IMR-90 (cell line): ENCODE measurements around the gene SLC66A2. TPM values are rescaled to one million over a fixed set of nuclear protein-coding genes. Genes with fewer than 3 reads are reported as not detected.

Source experiments
- ATAC-seq: fragments of 200-7000 bp; cut with Tn5 transposase; 2 replicates; pipeline ENCODE4 v1.9.1; 2020; ENCODE audit warnings: low read depth, mild to moderate bottlenecking, moderate library complexity
- Bru-seq: library from RNA; stranded (reverse); fragments of 400-500 nt; gene quantifications from one replicate; lab custom pipeline; 2021; lab: Mats Ljungman, UMichigan
- BruChase-seq, 2 experiments: library from RNA; stranded (reverse); fragments of 400-500 nt; gene quantifications; one replicate each; lab custom pipeline; 2021; lab: Mats Ljungman, UMichigan
- BruUV-seq: library from RNA; stranded (reverse); fragments of 400-500 nt; replicated peaks from 2 replicates; lab custom pipeline; 2021; lab: Mats Ljungman, UMichigan
- CTCF ChIA-PET: fragments of 300-600 bp; formaldehyde crosslinking; extraction: SDS; loops from one replicate; lab custom pipeline; 2021; ENCODE audit warnings: antibody characterized with exemption; lab: Yijun Ruan, JAX
- POLR2A ChIA-PET: fragments of 300-600 bp; sonication (Branson Sonifier 250); formaldehyde crosslinking; loops from one replicate; lab custom pipeline; 2022; ENCODE audit warnings: antibody characterized with exemption; ENCODE audit not compliant: unreplicated experiment; lab: Charles Lee
- DNase-seq: peaks from one replicate; pipeline ENCODE4 v3.0.0; 2013
- H2AFZ ChIP-seq: replicated peaks from 2 replicates; pipeline ENCODE3; 2013; ENCODE audit warnings: low read length, mild to moderate bottlenecking; ENCODE audit not compliant: poor library complexity
- H2AK5ac ChIP-seq: 2 replicates; pipeline ENCODE4 v1.6.1; 2013; ENCODE audit warnings: low read depth, low read length, inconsistent platforms
- H2AK9ac ChIP-seq: replicated peaks from 2 replicates; pipeline ENCODE3; 2013; ENCODE audit warnings: mild to moderate bottlenecking, low read depth, low read length, moderate library complexity; ENCODE audit not compliant: poor library complexity
- H2BK120ac ChIP-seq: 2 replicates; pipeline ENCODE4 v1.6.1; 2013; ENCODE audit warnings: low read depth, low read length, inconsistent platforms
- H2BK15ac ChIP-seq: 3 replicates; pipeline ENCODE4 v1.6.1; 2013; ENCODE audit warnings: low read depth, low read length, inconsistent platforms
- H2BK20ac ChIP-seq: 2 replicates; pipeline ENCODE4 v1.6.1; 2013; ENCODE audit warnings: low read depth, mild to moderate bottlenecking, inconsistent platforms, low read length, moderate library complexity
- H2BK5ac ChIP-seq: 2 replicates; pipeline ENCODE4 v1.6.1; 2013; ENCODE audit warnings: mild to moderate bottlenecking, low read depth, low read length, inconsistent platforms; ENCODE audit not compliant: poor library complexity, severe bottlenecking
- H3K14ac ChIP-seq: replicated peaks from 2 replicates; pipeline ENCODE4 v1.6.1; 2013; ENCODE audit warnings: low read depth, low read length, inconsistent platforms
- H3K18ac ChIP-seq: 2 replicates; pipeline ENCODE4 v1.6.1; 2013; ENCODE audit warnings: low read depth, low read length, control low read depth
- H3K23ac ChIP-seq: 2 replicates; pipeline ENCODE4 v1.6.1; 2013; ENCODE audit warnings: low read depth, low read length, inconsistent platforms
- H3K27ac ChIP-seq: 2 replicates; pipeline ENCODE4 v1.5.1; 2013; ENCODE audit warnings: mild to moderate bottlenecking, control low read depth, low read length; ENCODE audit not compliant: insufficient read depth
- H3K27me3 ChIP-seq: 2 replicates; pipeline ENCODE4 v1.6.1; 2013; ENCODE audit warnings: low read length; ENCODE audit not compliant: control insufficient read depth, insufficient read depth
- H3K36me3 ChIP-seq: 2 replicates; pipeline ENCODE4 v1.6.1; 2013; ENCODE audit warnings: low read length, mixed read lengths; ENCODE audit not compliant: control insufficient read depth, insufficient read depth
- H3K4ac ChIP-seq: 2 replicates; pipeline ENCODE4 v1.6.1; 2013; ENCODE audit warnings: low read depth, low read length, inconsistent platforms
- H3K4me1 ChIP-seq: 2 replicates; pipeline ENCODE4 v1.6.1; 2013; ENCODE audit warnings: low read length, mixed read lengths; ENCODE audit not compliant: control insufficient read depth, insufficient read depth
- H3K4me2 ChIP-seq: 2 replicates; pipeline ENCODE4 v1.6.1; 2013; ENCODE audit warnings: low read depth, mild to moderate bottlenecking, control low read depth, low read length, moderate library complexity
- H3K4me3 ChIP-seq: 2 replicates; pipeline ENCODE4 v1.5.1; 2013; ENCODE audit warnings: low read depth, mild to moderate bottlenecking, control low read depth, low read length, moderate library complexity; ENCODE audit not compliant: insufficient read depth
- H3K56ac ChIP-seq: 2 replicates; pipeline ENCODE4 v1.6.1; 2013; ENCODE audit warnings: low read length, inconsistent platforms; ENCODE audit not compliant: insufficient read depth; ENCODE audit errors: extremely low read depth
- H3K79me1 ChIP-seq, 2 experiments: 2 replicates each; pipeline ENCODE4 v1.6.1; 2013; ENCODE audit warnings: low read length in 2 of 2, inconsistent platforms in 1 of 2, low read depth in 1 of 2
- H3K9ac ChIP-seq: 2 replicates; pipeline ENCODE4 v1.6.1; 2013; ENCODE audit warnings: low read depth, low read length, control low read depth
- H3K9me1 ChIP-seq: 2 replicates; pipeline ENCODE4 v1.6.1; 2013; ENCODE audit warnings: low read length, inconsistent platforms; ENCODE audit not compliant: insufficient read depth
- H3K9me3 ChIP-seq: 2 replicates; pipeline ENCODE4 v1.6.1; 2013; ENCODE audit warnings: low read length; ENCODE audit not compliant: control insufficient read depth, insufficient read depth
- H4K20me1 ChIP-seq: 2 replicates; pipeline ENCODE4 v1.6.1; 2013; ENCODE audit warnings: low read length, inconsistent platforms; ENCODE audit not compliant: insufficient read depth
- H4K5ac ChIP-seq: 2 replicates; pipeline ENCODE4 v1.6.1; 2013; ENCODE audit warnings: mild to moderate bottlenecking, low read depth, low read length, control low read depth
- H4K8ac ChIP-seq, 2 experiments: 2 replicates each; pipeline ENCODE4 v1.6.1; 2013; ENCODE audit warnings: low read depth in 2 of 2, low read length in 2 of 2, control low read depth in 1 of 2, inconsistent platforms in 1 of 2
- H4K91ac ChIP-seq: 2 replicates; pipeline ENCODE4 v1.6.1; 2013; ENCODE audit warnings: low read depth, low read length, inconsistent platforms; ENCODE audit not compliant: insufficient read depth
- BHLHE40 ChIP-seq: fragments of 150-350 bp; IDR thresholded peaks from 2 replicates; pipeline ENCODE4 v1.6.1; 2016; ENCODE audit warnings: mild to moderate bottlenecking, low read depth, low read length
- CEBPB ChIP-seq: IDR thresholded peaks from 2 replicates; pipeline ENCODE4 v1.6.1; 2012; ENCODE audit warnings: low read depth, low read length, improper control_type of control experiment
- ELK1 ChIP-seq: fragments of 150-350 bp; IDR thresholded peaks from 2 replicates; pipeline ENCODE4 v1.6.1; 2016; ENCODE audit warnings: low read depth, mild to moderate bottlenecking, low read length, moderate library complexity, borderline replicate concordance
- FOS ChIP-seq: fragments of 150-350 bp; IDR thresholded peaks from 2 replicates; pipeline ENCODE4 v1.6.1; 2016; ENCODE audit warnings: low read depth, low read length
- MAFK ChIP-seq: IDR thresholded peaks from 2 replicates; pipeline ENCODE4 v1.6.1; 2012; ENCODE audit warnings: low read depth, low read length, improper control_type of control experiment
- MAZ ChIP-seq: IDR thresholded peaks from 2 replicates; pipeline ENCODE4 v1.6.1; 2012; ENCODE audit warnings: low read depth, mild to moderate bottlenecking, low read length, improper control_type of control experiment, moderate library complexity, borderline replicate concordance
- NFE2L2 ChIP-seq: fragments of 150-350 bp; IDR thresholded peaks from 2 replicates; pipeline ENCODE4 v1.6.1; 2016; ENCODE audit warnings: low read depth, mild to moderate bottlenecking, low read length
- POLR2A ChIP-seq: IDR thresholded peaks from 2 replicates; pipeline ENCODE4 v1.6.1; 2012; ENCODE audit warnings: mild to moderate bottlenecking, low read depth, low read length
- RAD21 ChIP-seq: IDR thresholded peaks from 2 replicates; pipeline ENCODE4 v1.6.1; 2012; ENCODE audit warnings: low read length, improper control_type of control experiment
- WGBS, 2 experiments: methylation state at CpG; one replicate each; pipeline versions ENCODE4 v1.1.5 to v1.1.7; 2013; ENCODE audit warnings: missing lambda C conversion rate in 2 of 2; ENCODE audit not compliant: insufficient read length in 1 of 2; ENCODE audit errors: extremely low coverage in 2 of 2; 5-methylcytosine and 5-hydroxymethylcytosine counted together
- dilution Hi-C: fragments of 300-500 bp; cut with HindIII; formaldehyde crosslinking; loops from one replicate; pipeline ENCODE4 v1.14.3; 2018; ENCODE audit warnings: low sequenced_read_pairs; ENCODE audit not compliant: unreplicated experiment
- in situ Hi-C: fragments of 300-500 bp; cut with MboI; formaldehyde crosslinking; loops from 3 replicates; pipeline ENCODE4 v1.14.3; 2019; ENCODE audit warnings: low sequenced_read_pairs, inconsistent platforms, mixed read lengths
- intact Hi-C: fragments of 100-400 bp; cut with micrococcal nuclease; formaldehyde crosslinking; loops from 2 replicates; pipeline ENCODE4 v1.10.0; 2022
- long read RNA-seq: library from polyadenylated mRNA; unstranded; transcript quantifications from one replicate; pipeline ENCODE4 v2.0.0, GENCODE V29; 2021; ENCODE audit not compliant: unreplicated experiment
- polyA plus RNA-seq, 3 experiments: library from polyadenylated mRNA; depleted of rRNA; stranded (reverse); fragments of >200 nt; gene quantifications; 2 replicates each; pipeline ENCODE4 v1.2.3, GENCODE V29; 2012; ENCODE audit warnings: low replicate concordance in 1 of 3
- total RNA-seq: library from RNA; depleted of rRNA; stranded (reverse); fragments of >200 nt; gene quantifications from 2 replicates; pipeline ENCODE4 v1.2.3, GENCODE V29; 2012; rRNA removed

SLC66A2 gene
- total RNA-seq: 16.9 and 17.6 TPM in 2 replicates
- 23.5 and 29.6 TPM in 2 replicates for polyA plus RNA-seq (2012; rRNA removed)
- polyA plus RNA-seq (2012; cell fraction: cytosol; rRNA removed): 25.1 and 42.3 TPM in 2 replicates
- 24.9 and 57.8 TPM in 2 replicates for polyA plus RNA-seq (2012; cell fraction: nucleus; rRNA removed; ENCODE audit: low replicate concordance)
- Bru-seq, nascent RNA: percentile 78 among the genes with signal in this experiment
- percentile 78 among the genes with signal in this experiment for BruChase-seq, experiment 1, labeled RNA remaining after a 6-hour chase
- percentile 80 among the genes with signal in this experiment for BruChase-seq, experiment 2, labeled RNA remaining after a 2-hour chase
- long read RNA-seq, transcript PQLC1-211 (4 exons, 1,247 nt): minor isoform, 10 of 99 reads
- long read RNA-seq, transcript PQLC1-202 (5 exons, 2,475 nt): minor isoform, 17 of 99 reads
- long read RNA-seq, transcript PQLC1-203 (6 exons, 2,555 nt): major isoform, 23 of 99 reads
- long read RNA-seq, partial matches to known transcripts: 10 of 99 reads
- long read RNA-seq, other reads (novel, unspliced or antisense): 37 of 99 reads

- Histone ChIP-seq H3K4me3 (peak within 1 kb of the TSS; percentile 59), H4K91ac (peak within 1 kb of the TSS; percentile 63), H4K8ac (peak within 1 kb of the TSS in 1 of 2 experiments; percentile 79; a peak in 1 of 4 replicates), H3K14ac (peak within 1 kb of the TSS; percentile 93), H2AK5ac (peak within 1 kb of the TSS; percentile 62), H3K27me3 (no peaks in the 10 kb centered on the region), H2BK5ac (peak within 1 kb of the TSS; percentile 67), H3K9ac (peak within 1 kb of the TSS; percentile 77), H3K4me2 (peak within 1 kb of the TSS; percentile 94), H3K18ac (peak within 1 kb of the TSS; percentile 87), H3K36me3 (peaks cover 24% of the 10 kb centered on the region), H3K56ac (no peak within 1 kb of the TSS; the same call in none of the 2 replicates), H2AK9ac (peak within 1 kb of the TSS; percentile 94), H3K4me1 (peaks cover 12% of the 10 kb centered on the region), H3K27ac (peak within 1 kb of the TSS; percentile 76), H2BK15ac (no peak within 1 kb of the TSS), H3K4ac (peak within 1 kb of the TSS; percentile 73), H3K79me1 (peaks cover 22 to 53% of the 10 kb centered on the region in 2 experiments), H2AFZ (peak within 1 kb of the TSS; percentile 98), H3K23ac (peak within 1 kb of the TSS; percentile 95), H2BK20ac (no peak within 1 kb of the TSS), H3K9me3 (no peaks in the 10 kb centered on the region), H4K20me1 (peaks cover 37% of the 10 kb centered on the region), H2BK120ac (peak within 1 kb of the TSS; percentile 46; the same call in 1 of the 2 replicates), H3K9me1 (peaks cover 18% of the 10 kb centered on the region), H4K5ac (peak within 1 kb of the TSS; percentile 70)
- ChIA-PET POLR2A (no interaction called here), CTCF (interaction anchor here (1.1 kb wide), 1 partner anchor 12 kb away, joined by 3 read pairs; the partner anchor contains the start of gene HSBP1L1)
- intact Hi-C loops (loop anchor here (5.0 kb wide), 1 partner anchor 154 kb away; the partner anchor contains the start of gene KCNG2), dilution Hi-C loops (no loop called here), in situ Hi-C loops (no loop called here)
- TF ChIP-seq NFE2L2: no peak
- TF ChIP-seq BHLHE40: 0 out of 2 replicates have a peak, but pooled peaks have one; percentile 9
- no peak for TF ChIP-seq RAD21
- TF ChIP-seq FOS: no peak
- peak; percentile 69; the same call in 1 of the 2 replicates for TF ChIP-seq POLR2A
- TF ChIP-seq ELK1: no peak
- TF ChIP-seq MAFK: no peak
- TF ChIP-seq CEBPB: no peak
- TF ChIP-seq MAZ: peak; percentile 81
- BruUV-seq: no TSS peak
- 1% methylated on average over 67 of the region's 126 CpGs; no CpG with 5 or more reads in 1 of the 2 experiments for WGBS, 2 experiments
- peak; percentile 91 for ATAC-seq
- peak; percentile 83 for DNase-seq
Observed at GRCh38 chr18:79951545-79952455, at the start of gene SLC66A2. Gene SLC66A2, minus strand, starts transcription at chr18:79951653. Its CDS starts 727 bp downstream, at chr18:79950926.
